H1 (cell line): ENCODE results near the gene ANXA1. TPM values are rescaled to one million over a fixed set of nuclear protein-coding genes. Genes with fewer than 3 reads are reported as not detected.

Experiments used
- CTCF ChIA-PET: fragments of 300-600 bp; sonication (Branson Sonifier 250); formaldehyde crosslinking; loops from one replicate; lab custom pipeline; 2021; ENCODE audit not compliant: partially characterized antibody; lab: Charles Lee
- POLR2A ChIA-PET: fragments of 300-600 bp; sonication (Branson Sonifier 250); formaldehyde crosslinking; loops from one replicate; lab custom pipeline; 2021; ENCODE audit warnings: inconsistent platforms; ENCODE audit not compliant: partially characterized antibody; lab: Charles Lee
- DNase-seq, 2 experiments: peaks; one replicate each; pipeline versions ENCODE4 v3.0.0 to v3.0.0-alpha.2; 2010 to 2022; ENCODE audit warnings: low spot score in 2 of 2, low read depth in 1 of 2, mixed read lengths in 1 of 2
- FAIRE-seq: peaks from 2 replicates; lab custom pipeline; 2011; peaks lifted over from hg19 to GRCh38; lab: Jason Lieb, UNC
- H2AFZ ChIP-seq: 2 replicates; pipeline ENCODE4 v1.8.1; 2012; ENCODE audit warnings: low read length, inconsistent platforms
- H2AK5ac ChIP-seq: 2 replicates; pipeline ENCODE4 v1.6.1; 2013; ENCODE audit warnings: low read depth, low read length
- H2BK120ac ChIP-seq: replicated peaks from 2 replicates; pipeline ENCODE3; 2013; ENCODE audit warnings: low read depth, low read length, inconsistent platforms
- H2BK12ac ChIP-seq: 2 replicates; pipeline ENCODE4 v1.6.1; 2013; ENCODE audit warnings: low read depth, low read length
- H2BK15ac ChIP-seq: 2 replicates; pipeline ENCODE4 v1.6.1; 2013; ENCODE audit warnings: low read length
- H2BK20ac ChIP-seq: 2 replicates; pipeline ENCODE4 v1.6.1; 2013; ENCODE audit warnings: low read length
- H2BK5ac ChIP-seq: 2 replicates; pipeline ENCODE4 v1.6.1; 2013; ENCODE audit warnings: low read depth, low read length
- H3K14ac ChIP-seq: 2 replicates; pipeline ENCODE4 v1.6.1; 2013; ENCODE audit warnings: inconsistent platforms; ENCODE audit not compliant: insufficient read length
- H3K18ac ChIP-seq: 2 replicates; pipeline ENCODE4 v1.6.1; 2013; ENCODE audit warnings: low read length; ENCODE audit errors: extremely low read depth
- H3K23ac ChIP-seq: 2 replicates; pipeline ENCODE4 v1.6.1; 2013; ENCODE audit warnings: inconsistent platforms; ENCODE audit not compliant: insufficient read length
- H3K23me2 ChIP-seq: 2 replicates; pipeline ENCODE4 v1.6.1; 2013; ENCODE audit warnings: low read depth, low read length
- H3K27ac ChIP-seq: 2 replicates; pipeline ENCODE4 v1.6.1; 2011; ENCODE audit warnings: low read depth, low read length, inconsistent platforms
- H3K27me3 ChIP-seq, 4 experiments: replicated peaks in 1 of 4; 1 replicate in 1 of 4; 2 replicates in 3 of 4; pipeline versions ENCODE4 v1.6.1 to v1.8.1; 2011 to 2013; ENCODE audit warnings: low read length in 3 of 4, mild to moderate bottlenecking in 3 of 4, inconsistent platforms in 2 of 4, mixed read lengths in 2 of 4, moderate library complexity in 1 of 4; ENCODE audit not compliant: control insufficient read depth in 3 of 4, insufficient read depth in 3 of 4; ENCODE audit errors: extremely low read depth in 1 of 4
- H3K36me3 ChIP-seq, 4 experiments: 2 replicates each; pipeline versions ENCODE4 v1.6.1 to v1.8.1; 2011 to 2013; ENCODE audit warnings: mild to moderate bottlenecking in 4 of 4, low read length in 3 of 4, moderate library complexity in 2 of 4, control low read depth in 1 of 4, inconsistent platforms in 1 of 4; ENCODE audit not compliant: insufficient read depth in 4 of 4, control insufficient read depth in 2 of 4
- H3K4ac ChIP-seq: replicated peaks from 2 replicates; pipeline ENCODE3; 2013; ENCODE audit warnings: low read length, low read depth, mixed read lengths, inconsistent platforms; ENCODE audit not compliant: insufficient read length
- H3K4me1 ChIP-seq, 4 experiments: replicated peaks in 1 of 4; 1 replicate in 1 of 4; 2 replicates in 3 of 4; pipeline versions ENCODE4 v1.6.1 to v1.8.1; 2011 to 2013; ENCODE audit warnings: low read length in 3 of 4, inconsistent platforms in 2 of 4, mixed read lengths in 1 of 4; ENCODE audit not compliant: insufficient read depth in 4 of 4, control insufficient read depth in 3 of 4
- H3K4me2 ChIP-seq, 2 experiments: 2 replicates each; pipeline versions ENCODE4 v1.6.1 to v1.8.1; 2011 to 2013; ENCODE audit warnings: low read depth in 2 of 2, low read length in 2 of 2, control low read depth in 1 of 2, inconsistent platforms in 1 of 2, mild to moderate bottlenecking in 1 of 2; ENCODE audit not compliant: insufficient read depth in 1 of 2
- H3K4me3 ChIP-seq, 4 experiments: fragments of 200-600, 300-600 bp in 1 of 4; sonication (generic), shearing (Covaris generic), sonication (Bioruptor Twin) in 1 of 4; 2 replicates each; pipeline versions ENCODE4 v1.5.1 to v1.8.1; 2011 to 2016; ENCODE audit warnings: low read length in 4 of 4, low read depth in 3 of 4, control low read depth in 2 of 4, inconsistent platforms in 2 of 4, mild to moderate bottlenecking in 2 of 4, mixed read lengths in 1 of 4, moderate library complexity in 1 of 4; ENCODE audit not compliant: insufficient read depth in 2 of 4; ENCODE audit errors: extremely low read depth in 1 of 4
- H3K56ac ChIP-seq: replicated peaks from 2 replicates; pipeline ENCODE3; 2013; ENCODE audit warnings: low read depth, mild to moderate bottlenecking, mixed read lengths, low read length, inconsistent platforms; ENCODE audit not compliant: insufficient read length
- H3K79me1 ChIP-seq: 2 replicates; pipeline ENCODE4 v1.6.1; 2013; ENCODE audit warnings: low read depth, low read length, control low read depth
- H3K79me2 ChIP-seq, 2 experiments: 2 replicates each; pipeline versions ENCODE4 v1.6.1 to v1.8.1; 2012 to 2013; ENCODE audit warnings: low read length in 2 of 2, mild to moderate bottlenecking in 2 of 2, inconsistent platforms in 1 of 2; ENCODE audit not compliant: insufficient read depth in 2 of 2, control insufficient read depth in 1 of 2
- H3K9ac ChIP-seq, 4 experiments: replicated peaks in 1 of 4; 1 replicate in 1 of 4; 2 replicates in 3 of 4; pipeline versions ENCODE4 v1.6.1 to v1.8.1; 2011 to 2013; ENCODE audit warnings: low read depth in 3 of 4, low read length in 3 of 4, control low read depth in 2 of 4, mild to moderate bottlenecking in 2 of 4, moderate library complexity in 2 of 4, inconsistent platforms in 1 of 4; ENCODE audit errors: extremely low read depth in 1 of 4
- H3K9me3 ChIP-seq, 2 experiments: 2 replicates each; pipeline versions ENCODE4 v1.6.1 to v1.8.1; 2012 to 2013; ENCODE audit warnings: mild to moderate bottlenecking in 2 of 2, moderate library complexity in 2 of 2, control low read depth in 1 of 2, inconsistent platforms in 1 of 2, low read depth in 1 of 2, low read length in 1 of 2, mixed read lengths in 1 of 2; ENCODE audit not compliant: insufficient read depth in 2 of 2
- H4K20me1 ChIP-seq, 2 experiments: replicated peaks in 1 of 2; 2 replicates each; pipeline versions ENCODE3 to v1.8.1; 2011 to 2013; ENCODE audit warnings: inconsistent platforms in 2 of 2, low read length in 2 of 2, mild to moderate bottlenecking in 1 of 2; ENCODE audit not compliant: insufficient read depth in 2 of 2, control insufficient read depth in 1 of 2
- H4K5ac ChIP-seq: 2 replicates; pipeline ENCODE4 v1.6.1; 2013; ENCODE audit warnings: low read length, low read depth, mixed read lengths, inconsistent platforms; ENCODE audit not compliant: insufficient read length
- H4K8ac ChIP-seq: 2 replicates; pipeline ENCODE4 v1.8.0; 2013; ENCODE audit warnings: mild to moderate bottlenecking, moderate library complexity, low read length, inconsistent platforms; ENCODE audit not compliant: insufficient read depth; ENCODE audit errors: extremely low read depth
- H4K91ac ChIP-seq: replicated peaks from 2 replicates; pipeline ENCODE3; 2013; ENCODE audit warnings: low read length, mixed read lengths, inconsistent platforms; ENCODE audit not compliant: insufficient read length
- BCL11A ChIP-seq, 2 experiments: IDR thresholded peaks; one replicate each; pipeline ENCODE4 v1.6.1; 2011; ENCODE audit warnings: low read depth in 2 of 2, low read length in 2 of 2, mild to moderate bottlenecking in 2 of 2
- CBX5 ChIP-seq: fragments of 300-800, 300-1000 bp; sonication (generic); IDR thresholded peaks from 2 replicates; pipeline ENCODE4 v1.7.1; 2016; ENCODE audit warnings: antibody characterized with exemption, low read length, low read depth
- JUND ChIP-seq: IDR thresholded peaks from 2 replicates; pipeline ENCODE4 v1.6.1; 2011; ENCODE audit warnings: mild to moderate bottlenecking, improper control_type of control experiment, low read length
- MAFK ChIP-seq: IDR thresholded peaks from 2 replicates; pipeline ENCODE4 v1.6.1; 2012; ENCODE audit warnings: low read depth, mild to moderate bottlenecking, improper control_type of control experiment, low read length
- POLR2A ChIP-seq, 2 experiments: IDR thresholded peaks; 1 replicate in 1 of 2; 2 replicates in 1 of 2; pipeline ENCODE4 v1.6.1; 2011; ENCODE audit warnings: low read depth in 2 of 2, low read length in 2 of 2, mild to moderate bottlenecking in 2 of 2; ENCODE audit errors: control extremely low read depth in 1 of 2
- RBBP5 ChIP-seq: IDR thresholded peaks from 2 replicates; pipeline ENCODE4 v1.7.1; 2012; ENCODE audit warnings: low read depth, mild to moderate bottlenecking, inconsistent platforms, low read length, moderate library complexity, borderline replicate concordance
- RFX5 ChIP-seq: IDR thresholded peaks from 2 replicates; pipeline ENCODE4 v1.6.1; 2011; ENCODE audit warnings: low read depth, low read length, improper control_type of control experiment, borderline replicate concordance
- RXRA ChIP-seq: IDR thresholded peaks from 2 replicates; pipeline ENCODE4 v1.6.1; 2011; ENCODE audit warnings: low read depth, mild to moderate bottlenecking, low read length, moderate library complexity; ENCODE audit not compliant: insufficient read depth
- SAP30 ChIP-seq: fragments of 300-600 bp; sonication (generic); IDR thresholded peaks from 2 replicates; pipeline ENCODE4 v1.7.1; 2012; ENCODE audit warnings: low read length, moderate library complexity, mild to moderate bottlenecking, inconsistent platforms; ENCODE audit not compliant: insufficient read depth, insufficient replicate concordance
- SIX5 ChIP-seq: IDR thresholded peaks from 2 replicates; pipeline ENCODE4 v1.6.1; 2011; ENCODE audit warnings: mild to moderate bottlenecking, low read depth, low read length
- TBP ChIP-seq: IDR thresholded peaks from 2 replicates; pipeline ENCODE4 v1.6.1; 2011; ENCODE audit warnings: low read depth, low read length, improper control_type of control experiment
- TCF12 ChIP-seq: IDR thresholded peaks from 2 replicates; pipeline ENCODE4 v1.6.1; 2011; ENCODE audit warnings: low read depth, mild to moderate bottlenecking, low read length
- WGBS, 2 experiments: shearing (Covaris generic) in 1 of 2; methylation state at CpG; one replicate each; pipeline versions ENCODE4 v1.1.6 to v1.1.7; 2013 to 2015; ENCODE audit warnings: low lambda C conversion rate in 2 of 2, mixed read lengths in 2 of 2, inconsistent platforms in 1 of 2, low coverage in 1 of 2, missing lambda C conversion rate in 1 of 2; ENCODE audit not compliant: insufficient replicate concordance in 2 of 2, insufficient coverage in 1 of 2, insufficient read length in 1 of 2; ENCODE audit errors: extremely low coverage in 1 of 2, missing lambda C conversion rate in 1 of 2; 5-methylcytosine and 5-hydroxymethylcytosine counted together
- polyA plus RNA-seq, 7 experiments: library from polyadenylated mRNA; depleted of rRNA in 3 of 7; stranded (reverse) in 5 of 7; unstranded in 2 of 7; fragments of >200 nt in 5 of 7; fragments of 200-250 nt in 2 of 7; gene quantifications; 1 replicate in 5 of 7; 2 replicates in 1 of 7; 4 replicates in 1 of 7; pipeline versions ENCODE4 v1.2.1 to v1.2.3, GENCODE V29; 2011 to 2013; ENCODE audit warnings: missing spikeins in 2 of 7, mixed read lengths in 2 of 7
- total RNA-seq: library from RNA; stranded (reverse); fragmentation: NEBNext Ultra II Directional; extraction: Animal tissue kit (Norgen Biotek cat#: 25700); gene quantifications from 2 replicates; pipeline ENCODE4 v1.2.1, GENCODE V29; 2021
- TF ChIP-seq, protein P1 (sequence below): IDR thresholded peaks from 2 replicates; pipeline ENCODE4 v1.6.1; 2012; ENCODE audit warnings: inconsistent platforms
- TF ChIP-seq, protein P2 (sequence below): IDR thresholded peaks from 2 replicates; pipeline ENCODE4 v1.6.1; 2011; ENCODE audit warnings: low read length, improper control_type of control experiment

ANXA1 gene
- total and polyA plus RNA-seq, 2 of the 8 experiments (the other 6 are each of a cell fraction or from before 2014, with no cell fraction given) = 0.71 to 5.7 TPM

DNA sequence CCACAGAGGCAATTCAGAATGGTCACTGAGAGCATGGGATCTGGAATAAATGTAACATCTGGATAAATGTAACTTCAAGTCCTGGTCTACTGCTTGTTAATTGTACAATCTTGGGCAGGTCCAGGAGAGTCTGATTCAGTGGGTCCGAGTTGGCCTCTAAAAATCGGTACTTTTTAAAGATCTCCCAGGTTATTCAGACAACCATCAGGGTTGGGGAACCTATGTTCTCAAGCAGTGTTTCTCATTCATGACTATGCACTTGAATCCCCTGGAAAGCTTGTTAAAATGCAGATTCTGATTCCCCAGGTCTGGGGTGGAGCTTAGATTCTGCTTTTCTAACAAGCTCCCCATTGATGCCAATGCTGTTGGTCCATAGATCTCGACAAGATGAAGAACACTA, 14.8 kb downstream of the ANXA1 start:
- Histone ChIP-seq H2BK120ac (no peak overlapping the region), H3K56ac (no peak overlapping the region), H3K36me3 (no peaks in the 10 kb centered on the region), H2BK15ac (no peak overlapping the region), H4K5ac (no peak overlapping the region), H4K20me1 (no peaks in the 10 kb centered on the region), H2BK20ac (no peak overlapping the region), H3K79me2 (no peaks in the 10 kb centered on the region), H2BK5ac (no peak overlapping the region), H3K4ac (no peak overlapping the region), H4K91ac (no peak overlapping the region), H3K9me3 (no peaks in the 10 kb centered on the region), H3K18ac (no peak overlapping the region), H2BK12ac (no peak overlapping the region), H3K14ac (no peak overlapping the region), H2AFZ (no peak overlapping the region), H3K79me1 (no peaks in the 10 kb centered on the region), H2AK5ac (no peak overlapping the region), H3K4me1 (no peaks in the 10 kb centered on the region), H3K9ac (no peak overlapping the region), H3K4me3 (no peak overlapping the region), H3K23me2 (no peaks in the 10 kb centered on the region; the same call in 1 of the 2 replicates), H3K23ac (no peak overlapping the region), H3K27me3 (no peaks in the 10 kb centered on the region), H3K27ac (no peak overlapping the region), H4K8ac (no peak overlapping the region), H3K4me2 (no peak overlapping the region)
- no peak for DNase-seq
- TF ChIP-seq, protein P1, sequence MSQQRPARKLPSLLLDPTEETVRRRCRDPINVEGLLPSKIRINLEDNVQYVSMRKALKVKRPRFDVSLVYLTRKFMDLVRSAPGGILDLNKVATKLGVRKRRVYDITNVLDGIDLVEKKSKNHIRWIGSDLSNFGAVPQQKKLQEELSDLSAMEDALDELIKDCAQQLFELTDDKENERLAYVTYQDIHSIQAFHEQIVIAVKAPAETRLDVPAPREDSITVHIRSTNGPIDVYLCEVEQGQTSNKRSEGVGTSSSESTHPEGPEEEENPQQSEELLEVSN = no peak
- TF ChIP-seq CBX5 (no peak), JUND (no peak), RFX5 (no peak), TBP (no peak), TCF12 (no peak), POLR2A (IDR thresholded peaks at IDR 0.05; ENCODE audit: control extremely low read depth in 1 of 2, low read depth in 2 of 2, low read length in 2 of 2) (no peak), RXRA (no peak), MAFK (no peak), SIX5 (no peak), BCL11A (IDR thresholded peaks at IDR 0.05; ENCODE audit: low read depth in 2 of 2, low read length in 2 of 2) (no peak), RBBP5 (no peak), SAP30 (no peak)
- TF ChIP-seq, protein P2, sequence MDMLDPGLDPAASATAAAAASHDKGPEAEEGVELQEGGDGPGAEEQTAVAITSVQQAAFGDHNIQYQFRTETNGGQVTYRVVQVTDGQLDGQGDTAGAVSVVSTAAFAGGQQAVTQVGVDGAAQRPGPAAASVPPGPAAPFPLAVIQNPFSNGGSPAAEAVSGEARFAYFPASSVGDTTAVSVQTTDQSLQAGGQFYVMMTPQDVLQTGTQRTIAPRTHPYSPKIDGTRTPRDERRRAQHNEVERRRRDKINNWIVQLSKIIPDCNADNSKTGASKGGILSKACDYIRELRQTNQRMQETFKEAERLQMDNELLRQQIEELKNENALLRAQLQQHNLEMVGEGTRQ = no peak
- 90% methylated on average over 3 of the region's 3 CpGs; no CpG with 5 or more reads in 1 of the 2 experiments for WGBS, 2 experiments
- POLR2A ChIA-PET = interaction anchor here (1.2 kb wide), 1 partner anchor 12 kb away, joined by 3 read pairs; no protein-coding TSS in a partner anchor
- CTCF ChIA-PET = no interaction called here
- FAIRE-seq = no peak
